GM12875 (cell line): ENCODE data around the gene MAN2B2.

ENCODE experiments used
- H3K4me3 ChIP-seq: one replicate; pipeline ENCODE4 v1.5.1; 2011; ENCODE audit warnings: low read depth, low read length, control low read depth
- CTCF ChIP-seq: IDR thresholded peaks from 2 replicates; pipeline ENCODE4 v1.5.1; 2011; ENCODE audit warnings: low read depth, mild to moderate bottlenecking, control low read depth, inconsistent platforms, low read length, moderate library complexity, borderline replicate concordance; ENCODE audit not compliant: insufficient read depth

The MAN2B2 gene

GRCh38 chr4:6574747-6575502 is at the start of gene MAN2B2:
MAN2B2 (plus strand) TSS chr4:6575189; CDS start chr4:6575211, 22 bp downstream.
- peak within 1 kb of the TSS; percentile 91 for H3K4me3 ChIP-seq
- TF ChIP-seq CTCF, result no peak

- no peak overlapping the region for H3K4me3 ChIP-seq
- TF ChIP-seq CTCF, result no peak
These were observed 49.5 kb upstream of the MAN2B2 start for GRCh38 chr4:6525474-6525873.

- H3K4me3 ChIP-seq, result no peak overlapping the region
- no peak for TF ChIP-seq CTCF
These were observed 48.8 kb upstream of the MAN2B2 start for GRCh38 chr4:6526156-6526555.

GRCh38 chr4:6526671-6527091 is 48.3 kb upstream of the MAN2B2 start:
- TF ChIP-seq CTCF, result no peak
- no peak overlapping the region for H3K4me3 ChIP-seq

- no peak for TF ChIP-seq CTCF
These were observed 47.7 kb upstream of the MAN2B2 start for GRCh38 chr4:6527259-6527658.

GRCh38 chr4:6527683-6528595 is 47.0 kb upstream of the MAN2B2 start:
- no peak overlapping the region for H3K4me3 ChIP-seq
- no peak for TF ChIP-seq CTCF

More at GRCh38 chr4:6527259-6527658, 47.7 kb upstream of the MAN2B2 start:
- no peak overlapping the region for H3K4me3 ChIP-seq

- TF ChIP-seq CTCF, result no peak
- H3K4me3 ChIP-seq, result no peak overlapping the region
These were observed 46.0 kb upstream of the MAN2B2 start for GRCh38 chr4:6529021-6529420.
